T-helper 9 cell (primary cell): ENCODE measurements around the gene SLC2A3.
"Not testable (repeated sequence)": the region's sequence is repeated elsewhere in the genome, so short reads cannot be mapped to it uniquely, and the experiment has no call there.

Experiments
- DNase-seq: peaks from one replicate; pipeline ENCODE4 v3.0.0-alpha.2; 2020
- total RNA-seq, 2 donors: gene quantifications; one replicate each; lab custom pipeline; 2026; lab: John Stamatoyannopoulos, UW

The SLC2A3 gene
- total RNA-seq = 226 to 1,587 reads per million in 2 donors

GRCh38 chr12:7935590-7936581 is at the start of gene SLC2A3:
Gene SLC2A3 (minus strand): TSS chr12:7936187. CDS start chr12:7936034, 153 bp downstream.
- DNase-seq = peak; percentile 66

- no peak for DNase-seq
These were observed 48.9 kb upstream of the SLC2A3 start for GRCh38 chr12:7984900-7985299.

- not testable (repeated sequence) for DNase-seq
These were observed 47.5 kb upstream of the SLC2A3 start for GRCh38 chr12:7983460-7983859.

- not testable (repeated sequence) for DNase-seq
These were observed 47.0 kb upstream of the SLC2A3 start for GRCh38 chr12:7983019-7983418.

- not testable (repeated sequence) for DNase-seq
These were observed 46.3 kb upstream of the SLC2A3 start for GRCh38 chr12:7982332-7982735.

- DNase-seq = no peak
These were observed 45.5 kb upstream of the SLC2A3 start for GRCh38 chr12:7981446-7981845.

GRCh38 chr12:7977351-7978124 is 41.6 kb upstream of the SLC2A3 start:
- not testable (repeated sequence) for DNase-seq

- no peak for DNase-seq
These were observed 37.5 kb upstream of the SLC2A3 start for GRCh38 chr12:7973457-7973825.

GRCh38 chr12:7972734-7973456 is 36.9 kb upstream of the SLC2A3 start:
- DNase-seq = no peak

GRCh38 chr12:7972269-7972668 is 36.3 kb upstream of the SLC2A3 start:
- not testable (repeated sequence) for DNase-seq

GRCh38 chr12:7971765-7972164 is 35.8 kb upstream of the SLC2A3 start:
- DNase-seq = not testable (repeated sequence)

GRCh38 chr12:7970475-7971252 is 34.7 kb upstream of the SLC2A3 start:
- DNase-seq = peak; percentile 73

- DNase-seq = no peak
These were observed 30.6 kb upstream of the SLC2A3 start for GRCh38 chr12:7966563-7966962.

GRCh38 chr12:7964669-7965068 is 28.7 kb upstream of the SLC2A3 start:
- DNase-seq = not testable (repeated sequence)

GRCh38 chr12:7961395-7962178 is 25.6 kb upstream of the SLC2A3 start:
- no peak for DNase-seq

GRCh38 chr12:7959701-7960121 is 23.7 kb upstream of the SLC2A3 start:
- DNase-seq = no peak

GRCh38 chr12:7959278-7959677 is 23.3 kb upstream of the SLC2A3 start:
- no peak for DNase-seq

GRCh38 chr12:7954877-7955276 is 18.9 kb upstream of the SLC2A3 start:
- DNase-seq = not testable (repeated sequence)

GRCh38 chr12:7954418-7954817 is 18.4 kb upstream of the SLC2A3 start:
- DNase-seq = not testable (repeated sequence)

- DNase-seq = not testable (repeated sequence)
These were observed 17.9 kb upstream of the SLC2A3 start for GRCh38 chr12:7953912-7954311.

- no peak for DNase-seq
These were observed 15.7 kb upstream of the SLC2A3 start for GRCh38 chr12:7951671-7952070.
